T-helper 2 cell treated with Interferon-gamma antibody and Interleukin-4, amounts not matched to agents 100 ng/mL and 5 ng/mL, for 36 hours (primary cell): ENCODE results near the gene SPSB2. TPM values are rescaled to one million over a fixed set of nuclear protein-coding genes. Genes with fewer than 3 reads are reported as not detected.

Experiments used
- intact Hi-C: fragments of 100-400 bp; cut with micrococcal nuclease; formaldehyde crosslinking; loops from one replicate; pipeline ENCODE4 v1.15.1; 2023
- total RNA-seq: library from RNA; stranded (reverse); gene quantifications from 2 replicates; pipeline ENCODE4 v1.2.3, GENCODE V29; 2022

The SPSB2 gene
- total RNA-seq, 1 donor from 2014 or later = 14.6 TPM

- intact Hi-C loops = no loop called here
Measured at GRCh38 chr12:6834254-6834653, 38.8 kb downstream of the SPSB2 start.

GRCh38 chr12:6833189-6833890 lies 39.8 kb downstream of the SPSB2 start:
- intact Hi-C loops = no loop called here

GRCh38 chr12:6832125-6832524 lies 41.0 kb downstream of the SPSB2 start:
- intact Hi-C loops = no loop called here

- intact Hi-C loops = no loop called here
Measured at GRCh38 chr12:6831450-6831995, 41.6 kb downstream of the SPSB2 start.

- intact Hi-C loops = no loop called here
Measured at GRCh38 chr12:6830999-6831398, 42.1 kb downstream of the SPSB2 start.

GRCh38 chr12:6830286-6830890 lies 42.7 kb downstream of the SPSB2 start:
- intact Hi-C loops = no loop called here

- intact Hi-C loops = loop anchor here (5.0 kb wide), 3 partner anchors 37 to 222 kb away; partner anchors contain the start of genes CHD4 and ZNF384
Measured at GRCh38 chr12:6829536-6830220, 43.4 kb downstream of the SPSB2 start.

- intact Hi-C loops = loop anchor here (5.0 kb wide), 3 partner anchors 37 to 222 kb away; partner anchors contain the start of genes CHD4 and ZNF384
Measured at GRCh38 chr12:6828781-6829535, 44.1 kb downstream of the SPSB2 start.

GRCh38 chr12:6827982-6828780 lies 44.9 kb downstream of the SPSB2 start, which contains the start of gene P3H3:
P3H3 (plus strand) TSS chr12:6828407; CDS start chr12:6828441, 34 bp downstream.
- intact Hi-C loops = loop anchor here (5.0 kb wide), 3 partner anchors 36 to 221 kb away; partner anchors contain the start of genes CHD4 and ZNF384

GRCh38 chr12:6827437-6827911 lies 45.6 kb downstream of the SPSB2 start:
- intact Hi-C loops = loop anchor here (5.0 kb wide), 3 partner anchors 35 to 220 kb away; partner anchors contain the start of genes CHD4 and ZNF384

- intact Hi-C loops = loop anchor here (5.0 kb wide), 3 partner anchors 35 to 220 kb away; partner anchors contain the start of genes CHD4 and ZNF384
Measured at GRCh38 chr12:6826734-6827436, 46.2 kb downstream of the SPSB2 start.

- intact Hi-C loops = loop anchor here (5.0 kb wide), 3 partner anchors 34 to 219 kb away; partner anchors contain the start of genes CHD4 and ZNF384
Measured at GRCh38 chr12:6826125-6826733, 46.9 kb downstream of the SPSB2 start.

- intact Hi-C loops = loop anchor here (1.0 to 5.0 kb wide), 5 partner anchors 33 to 218 kb away; partner anchors contain the start of genes CHD4, MLF2 and ZNF384
Measured at GRCh38 chr12:6825398-6826124, 47.5 kb downstream of the SPSB2 start.

GRCh38 chr12:6824901-6825381 lies 48.2 kb downstream of the SPSB2 start:
- intact Hi-C loops = loop anchor here (1.0 to 5.0 kb wide), 5 partner anchors 33 to 218 kb away; partner anchors contain the start of genes CHD4, MLF2 and ZNF384

GRCh38 chr12:6824085-6824775 lies 48.9 kb downstream of the SPSB2 start:
- intact Hi-C loops = no loop called here

GRCh38 chr12:6823182-6824084 lies 49.7 kb downstream of the SPSB2 start:
- intact Hi-C loops = no loop called here
